WI38 (cell line): ENCODE results near the gene RLBP1.

Source experiments
- H3K4me3 ChIP-seq: 2 replicates; pipeline ENCODE4 v1.5.1; 2011; ENCODE audit warnings: low read depth, mild to moderate bottlenecking, control low read depth, low read length
- TF ChIP-seq, protein P1 (sequence below): IDR thresholded peaks from 2 replicates; pipeline ENCODE4 v1.5.1; 2012; ENCODE audit warnings: low read depth, mild to moderate bottlenecking, control low read depth, low read length

RLBP1 gene

DNA sequence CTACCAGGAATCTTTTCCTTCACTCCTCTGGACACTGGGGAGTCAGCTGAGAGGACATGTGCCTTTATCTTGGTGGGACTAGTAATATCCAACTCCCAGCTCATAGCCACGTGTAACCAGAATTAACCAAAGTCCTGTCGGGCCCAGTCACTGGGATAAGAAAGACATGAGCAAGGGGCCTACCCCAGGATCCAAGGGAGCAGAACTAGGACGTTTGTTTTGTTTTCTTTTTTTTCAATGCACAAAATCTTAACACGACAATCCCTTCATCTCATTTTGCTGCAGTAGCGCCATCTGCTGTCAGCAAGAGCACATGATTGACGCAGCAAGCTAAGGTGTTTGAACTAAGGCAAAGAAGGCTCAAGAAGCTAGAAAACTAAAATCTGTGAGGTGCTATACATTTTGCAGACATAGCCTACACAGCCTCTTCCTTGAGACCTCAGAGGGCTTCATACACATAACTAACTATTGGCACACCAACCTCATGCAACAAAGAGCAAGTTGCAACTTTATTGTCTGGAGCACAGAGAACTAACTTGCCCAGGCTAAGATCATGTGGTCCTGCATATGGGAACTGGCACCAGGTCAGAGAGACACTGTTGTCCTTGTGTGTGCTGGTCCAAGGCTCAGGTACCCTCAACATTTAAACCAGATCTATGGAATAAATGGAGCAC is 43.6 kb downstream of the RLBP1 start:
- TF ChIP-seq, protein P1, sequence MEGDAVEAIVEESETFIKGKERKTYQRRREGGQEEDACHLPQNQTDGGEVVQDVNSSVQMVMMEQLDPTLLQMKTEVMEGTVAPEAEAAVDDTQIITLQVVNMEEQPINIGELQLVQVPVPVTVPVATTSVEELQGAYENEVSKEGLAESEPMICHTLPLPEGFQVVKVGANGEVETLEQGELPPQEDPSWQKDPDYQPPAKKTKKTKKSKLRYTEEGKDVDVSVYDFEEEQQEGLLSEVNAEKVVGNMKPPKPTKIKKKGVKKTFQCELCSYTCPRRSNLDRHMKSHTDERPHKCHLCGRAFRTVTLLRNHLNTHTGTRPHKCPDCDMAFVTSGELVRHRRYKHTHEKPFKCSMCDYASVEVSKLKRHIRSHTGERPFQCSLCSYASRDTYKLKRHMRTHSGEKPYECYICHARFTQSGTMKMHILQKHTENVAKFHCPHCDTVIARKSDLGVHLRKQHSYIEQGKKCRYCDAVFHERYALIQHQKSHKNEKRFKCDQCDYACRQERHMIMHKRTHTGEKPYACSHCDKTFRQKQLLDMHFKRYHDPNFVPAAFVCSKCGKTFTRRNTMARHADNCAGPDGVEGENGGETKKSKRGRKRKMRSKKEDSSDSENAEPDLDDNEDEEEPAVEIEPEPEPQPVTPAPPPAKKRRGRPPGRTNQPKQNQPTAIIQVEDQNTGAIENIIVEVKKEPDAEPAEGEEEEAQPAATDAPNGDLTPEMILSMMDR = peak; percentile 82
- H3K4me3 ChIP-seq = no peak overlapping the region

DNA sequence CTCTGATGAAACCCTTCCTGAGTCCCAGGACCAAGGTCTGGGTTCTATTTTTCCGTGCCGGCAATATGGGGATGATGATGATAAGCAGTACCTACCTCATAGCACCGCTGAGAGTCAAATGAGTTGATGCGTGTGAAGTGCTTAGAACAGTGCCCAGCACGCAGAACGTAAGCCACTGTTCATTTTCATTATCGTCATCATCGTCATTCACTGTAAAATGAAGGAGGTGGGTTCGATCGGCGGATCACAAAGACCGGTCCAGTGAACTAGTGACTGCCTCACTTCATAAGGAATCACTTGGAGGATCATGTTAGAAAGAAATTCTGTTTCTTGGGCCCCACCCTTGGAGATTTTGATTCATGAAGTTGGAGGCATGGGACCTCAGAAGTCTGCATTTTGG is 44.3 kb downstream of the RLBP1 start:
- TF ChIP-seq, protein P1 = no peak
- H3K4me3 ChIP-seq = no peak overlapping the region

DNA sequence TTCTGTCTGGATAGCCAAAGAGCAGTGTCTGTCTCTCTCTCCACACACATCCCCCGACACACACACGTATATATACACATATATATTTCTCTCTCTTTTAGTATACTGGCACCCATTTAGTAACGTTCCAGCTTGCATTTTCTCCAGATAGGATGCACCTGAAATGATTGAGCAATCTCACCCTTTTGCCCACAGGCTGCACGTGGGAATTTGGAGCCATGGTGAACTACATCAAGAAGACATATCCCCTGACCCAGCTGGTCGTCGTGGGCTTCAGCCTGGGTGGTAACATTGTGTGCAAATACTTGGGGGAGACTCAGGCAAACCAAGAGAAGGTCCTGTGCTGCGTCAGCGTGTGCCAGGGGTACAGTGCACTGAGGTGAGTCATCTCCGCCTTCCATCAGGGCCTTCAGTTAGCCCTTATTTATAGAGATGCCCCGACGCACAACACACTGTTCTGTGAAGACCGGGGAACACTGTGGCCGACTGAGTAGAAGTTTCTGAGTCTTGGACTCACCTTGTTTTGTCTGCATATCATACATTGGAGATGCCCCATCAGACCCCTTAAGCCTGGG is 45.7 kb downstream of the RLBP1 start:
- H3K4me3 ChIP-seq = no peak overlapping the region
- TF ChIP-seq, protein P1 = no peak

DNA sequence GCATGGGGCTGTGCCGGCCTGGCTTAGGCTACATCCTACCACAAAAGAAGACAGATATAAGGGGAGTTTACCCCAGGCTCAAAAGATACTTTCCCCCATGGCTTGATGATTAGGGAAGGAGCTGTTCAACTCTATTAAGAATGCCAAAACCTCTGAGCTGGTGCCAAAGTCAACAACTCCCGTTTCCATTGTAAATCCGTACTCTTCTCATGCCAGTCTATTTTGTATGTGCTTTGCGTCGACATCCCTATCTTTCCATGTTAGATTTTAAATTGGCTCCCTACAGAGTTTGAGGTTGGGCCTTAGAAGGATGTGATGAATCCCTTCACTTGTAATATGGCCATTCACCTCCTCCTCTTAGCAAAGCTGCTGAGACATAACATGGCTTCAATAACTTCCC is 46.9 kb downstream of the RLBP1 start:
- TF ChIP-seq, protein P1 = no peak

DNA sequence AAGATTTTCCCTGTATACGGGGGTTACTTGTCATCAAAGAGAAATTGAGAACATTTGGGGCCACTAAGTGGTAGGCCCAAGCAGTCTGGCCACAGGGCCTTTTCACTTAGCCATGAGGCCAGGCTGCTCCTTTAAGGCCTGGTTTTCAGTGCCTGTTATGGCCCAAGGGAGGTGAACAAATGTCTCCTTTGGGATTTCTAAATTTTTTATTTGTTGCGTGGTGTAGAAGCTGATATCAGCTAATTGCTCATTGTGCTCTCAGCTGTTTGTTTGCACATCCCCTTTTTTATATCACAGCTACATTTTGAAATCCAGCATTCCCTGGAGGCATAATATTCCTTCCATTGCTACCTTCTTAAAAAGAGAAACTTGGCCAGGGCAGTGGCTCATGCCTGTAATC is 48.5 kb downstream of the RLBP1 start:
- TF ChIP-seq, protein P1 = no peak
- H3K4me3 ChIP-seq = no peak overlapping the region

More for the DNA sequence above, 46.9 kb downstream of the RLBP1 start:
- no peak overlapping the region for H3K4me3 ChIP-seq

DNA sequence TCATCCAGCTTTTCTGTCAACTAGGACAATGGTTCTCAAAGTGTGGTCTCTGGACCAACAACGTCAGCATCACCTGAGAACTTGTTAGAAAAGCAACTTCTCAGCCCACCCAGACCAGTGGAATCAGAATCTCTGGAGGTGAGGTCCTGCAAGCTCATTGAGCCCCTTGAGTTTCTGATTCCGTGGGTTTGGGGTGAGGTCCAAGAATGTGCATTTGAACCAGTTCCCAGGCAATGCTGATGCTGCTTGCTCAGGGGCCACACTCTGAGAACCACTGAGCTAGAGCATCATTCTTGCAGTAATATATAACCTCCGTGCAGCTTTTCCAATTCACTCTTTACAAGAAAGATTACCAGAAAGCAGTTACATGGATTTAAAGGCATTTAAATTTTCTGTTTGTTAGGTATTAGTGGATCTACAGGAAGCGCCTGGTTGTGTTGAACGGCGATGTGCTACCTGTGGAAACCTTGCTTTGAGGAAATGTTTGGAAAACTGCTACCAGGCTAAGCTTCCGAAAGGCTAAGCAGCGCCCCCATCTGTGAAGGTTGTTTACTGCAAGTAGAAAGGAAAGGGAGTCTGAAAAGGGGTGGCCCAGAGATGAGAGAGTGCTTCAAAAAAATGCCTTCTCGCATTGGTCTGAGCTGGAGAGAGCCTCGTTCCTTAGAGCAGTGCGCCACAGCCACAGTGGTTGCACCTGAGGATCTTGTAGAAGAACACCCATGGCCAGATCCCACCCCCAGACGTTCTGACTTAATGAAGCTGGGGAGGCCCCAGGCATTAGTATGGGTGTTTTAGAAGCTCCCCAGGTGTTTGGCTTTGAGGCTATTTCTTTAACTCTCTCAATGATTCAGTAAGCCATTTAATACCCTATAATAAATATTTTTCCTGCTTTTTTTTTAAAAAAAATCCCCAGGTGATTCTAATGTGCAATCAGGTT is 50.0 kb downstream of the RLBP1 start:
- TF ChIP-seq, protein P1 = peak; percentile 73
- no peak overlapping the region for H3K4me3 ChIP-seq
